ENCODE results near the gene DNAH2. TPM values are rescaled to one million over a fixed set of nuclear protein-coding genes. Genes with fewer than 3 reads are reported as not detected.
A peak's percentile ranks its signal among the peaks of the same experiment; 100 is the strongest.

DNAH2 gene
- total and polyA plus RNA-seq, 2 of the 13 experiments (the other 11 are each of a cell fraction or from before 2014, with no cell fraction given): not detected

DNA sequence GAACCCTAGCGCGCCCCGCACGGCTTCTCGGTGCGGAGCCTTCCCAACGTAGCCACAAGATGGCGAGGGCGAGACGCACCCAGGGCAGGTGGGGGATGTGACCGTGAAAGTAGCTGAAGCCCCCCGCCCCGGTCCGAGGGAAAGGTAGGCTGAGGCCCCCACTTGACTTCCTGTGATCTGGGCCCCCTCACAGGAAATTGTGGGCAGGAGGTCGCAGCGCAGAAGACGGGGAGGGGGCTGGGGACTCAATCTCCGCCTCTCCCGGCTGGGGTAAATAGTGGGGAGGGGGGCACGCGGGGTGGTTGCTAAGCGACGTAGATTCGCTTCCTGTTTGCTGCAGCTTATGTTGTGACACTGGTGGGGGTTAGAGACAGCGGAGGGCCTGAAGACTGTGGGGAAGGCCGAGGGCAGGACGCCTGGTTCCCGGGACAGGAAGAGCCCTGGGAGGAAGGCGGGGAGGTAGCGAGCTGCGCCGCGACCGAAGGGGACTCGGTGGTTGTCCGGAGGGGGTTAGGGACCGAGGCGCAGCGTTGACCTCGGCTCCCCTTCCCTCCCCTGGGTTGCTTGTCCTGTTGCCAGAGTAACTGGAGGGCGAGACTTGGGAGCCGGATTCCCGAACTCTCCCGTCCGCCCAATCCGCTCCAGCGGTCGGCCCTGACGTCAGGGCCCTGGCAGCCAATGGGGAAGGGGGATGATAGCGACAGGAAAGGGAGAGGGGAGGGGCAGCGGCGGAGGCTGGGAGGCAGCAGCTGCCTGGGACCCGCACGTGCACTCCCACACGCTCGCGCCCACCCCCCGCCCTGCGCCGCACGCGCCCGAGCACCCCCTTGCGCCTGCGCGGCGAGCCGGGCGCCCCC, 117.6 kb downstream of the DNAH2 start (continued):
- TF ChIP-seq, protein P1, sequence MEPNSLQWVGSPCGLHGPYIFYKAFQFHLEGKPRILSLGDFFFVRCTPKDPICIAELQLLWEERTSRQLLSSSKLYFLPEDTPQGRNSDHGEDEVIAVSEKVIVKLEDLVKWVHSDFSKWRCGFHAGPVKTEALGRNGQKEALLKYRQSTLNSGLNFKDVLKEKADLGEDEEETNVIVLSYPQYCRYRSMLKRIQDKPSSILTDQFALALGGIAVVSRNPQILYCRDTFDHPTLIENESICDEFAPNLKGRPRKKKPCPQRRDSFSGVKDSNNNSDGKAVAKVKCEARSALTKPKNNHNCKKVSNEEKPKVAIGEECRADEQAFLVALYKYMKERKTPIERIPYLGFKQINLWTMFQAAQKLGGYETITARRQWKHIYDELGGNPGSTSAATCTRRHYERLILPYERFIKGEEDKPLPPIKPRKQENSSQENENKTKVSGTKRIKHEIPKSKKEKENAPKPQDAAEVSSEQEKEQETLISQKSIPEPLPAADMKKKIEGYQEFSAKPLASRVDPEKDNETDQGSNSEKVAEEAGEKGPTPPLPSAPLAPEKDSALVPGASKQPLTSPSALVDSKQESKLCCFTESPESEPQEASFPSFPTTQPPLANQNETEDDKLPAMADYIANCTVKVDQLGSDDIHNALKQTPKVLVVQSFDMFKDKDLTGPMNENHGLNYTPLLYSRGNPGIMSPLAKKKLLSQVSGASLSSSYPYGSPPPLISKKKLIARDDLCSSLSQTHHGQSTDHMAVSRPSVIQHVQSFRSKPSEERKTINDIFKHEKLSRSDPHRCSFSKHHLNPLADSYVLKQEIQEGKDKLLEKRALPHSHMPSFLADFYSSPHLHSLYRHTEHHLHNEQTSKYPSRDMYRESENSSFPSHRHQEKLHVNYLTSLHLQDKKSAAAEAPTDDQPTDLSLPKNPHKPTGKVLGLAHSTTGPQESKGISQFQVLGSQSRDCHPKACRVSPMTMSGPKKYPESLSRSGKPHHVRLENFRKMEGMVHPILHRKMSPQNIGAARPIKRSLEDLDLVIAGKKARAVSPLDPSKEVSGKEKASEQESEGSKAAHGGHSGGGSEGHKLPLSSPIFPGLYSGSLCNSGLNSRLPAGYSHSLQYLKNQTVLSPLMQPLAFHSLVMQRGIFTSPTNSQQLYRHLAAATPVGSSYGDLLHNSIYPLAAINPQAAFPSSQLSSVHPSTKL (CRISPR knock-in tag; IDR thresholded peaks at IDR 0.05): peak; percentile 44; the same call in 1 of the 2 replicates
- peak; percentile 49; the same call in 1 of the 2 replicates for TF ChIP-seq MEF2D (CRISPR knock-in tag; IDR thresholded peaks at IDR 0.05)
- TF ChIP-seq NBN (conservative IDR thresholded peaks at IDR 0.05): no peak
- TF ChIP-seq, protein P2, sequence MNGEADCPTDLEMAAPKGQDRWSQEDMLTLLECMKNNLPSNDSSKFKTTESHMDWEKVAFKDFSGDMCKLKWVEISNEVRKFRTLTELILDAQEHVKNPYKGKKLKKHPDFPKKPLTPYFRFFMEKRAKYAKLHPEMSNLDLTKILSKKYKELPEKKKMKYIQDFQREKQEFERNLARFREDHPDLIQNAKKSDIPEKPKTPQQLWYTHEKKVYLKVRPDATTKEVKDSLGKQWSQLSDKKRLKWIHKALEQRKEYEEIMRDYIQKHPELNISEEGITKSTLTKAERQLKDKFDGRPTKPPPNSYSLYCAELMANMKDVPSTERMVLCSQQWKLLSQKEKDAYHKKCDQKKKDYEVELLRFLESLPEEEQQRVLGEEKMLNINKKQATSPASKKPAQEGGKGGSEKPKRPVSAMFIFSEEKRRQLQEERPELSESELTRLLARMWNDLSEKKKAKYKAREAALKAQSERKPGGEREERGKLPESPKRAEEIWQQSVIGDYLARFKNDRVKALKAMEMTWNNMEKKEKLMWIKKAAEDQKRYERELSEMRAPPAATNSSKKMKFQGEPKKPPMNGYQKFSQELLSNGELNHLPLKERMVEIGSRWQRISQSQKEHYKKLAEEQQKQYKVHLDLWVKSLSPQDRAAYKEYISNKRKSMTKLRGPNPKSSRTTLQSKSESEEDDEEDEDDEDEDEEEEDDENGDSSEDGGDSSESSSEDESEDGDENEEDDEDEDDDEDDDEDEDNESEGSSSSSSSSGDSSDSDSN (CRISPR knock-in tag; IDR thresholded peaks at IDR 0.05): 0 out of 2 replicates have a peak, but pooled peaks have one; percentile 24
- peak; percentile 57 for TF ChIP-seq MED1 (CRISPR knock-in tag; IDR thresholded peaks at IDR 0.05)
- TF ChIP-seq ZNF30 (CRISPR knock-in tag; IDR thresholded peaks at IDR 0.05): no peak
- 0 out of 4 replicates have a peak, but pooled peaks have one; percentile 3 to 25 for TF ChIP-seq EP300 (IDR thresholded peaks at IDR 0.05; ENCODE audit: low read depth in 2 of 2, low read length in 2 of 2)
- TF ChIP-seq EP300 (CRISPR knock-in tag; IDR thresholded peaks at IDR 0.05; ENCODE audit: borderline replicate concordance): 0 out of 2 replicates have a peak, but pooled peaks have one; percentile 28
- no peak for TF ChIP-seq ZSCAN22 (CRISPR knock-in tag; IDR thresholded peaks at IDR 0.05)
- 0 out of 2 replicates have a peak, but pooled peaks have one; percentile 36 for TF ChIP-seq ATF1 (CRISPR knock-in tag; IDR thresholded peaks at IDR 0.05)
- TF ChIP-seq, protein P3, sequence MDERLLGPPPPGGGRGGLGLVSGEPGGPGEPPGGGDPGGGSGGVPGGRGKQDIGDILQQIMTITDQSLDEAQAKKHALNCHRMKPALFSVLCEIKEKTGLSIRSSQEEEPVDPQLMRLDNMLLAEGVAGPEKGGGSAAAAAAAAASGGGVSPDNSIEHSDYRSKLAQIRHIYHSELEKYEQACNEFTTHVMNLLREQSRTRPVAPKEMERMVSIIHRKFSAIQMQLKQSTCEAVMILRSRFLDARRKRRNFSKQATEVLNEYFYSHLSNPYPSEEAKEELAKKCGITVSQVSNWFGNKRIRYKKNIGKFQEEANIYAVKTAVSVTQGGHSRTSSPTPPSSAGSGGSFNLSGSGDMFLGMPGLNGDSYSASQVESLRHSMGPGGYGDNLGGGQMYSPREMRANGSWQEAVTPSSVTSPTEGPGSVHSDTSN (CRISPR knock-in tag; IDR thresholded peaks at IDR 0.05): no peak
- TF ChIP-seq TRIM24 (CRISPR knock-in tag; IDR thresholded peaks at IDR 0.05): no peak
- TF ChIP-seq ESRRA (CRISPR knock-in tag; IDR thresholded peaks at IDR 0.05; ENCODE audit: low read depth): 0 out of 2 replicates have a peak, but pooled peaks have one; percentile 37
- TF ChIP-seq, protein P4, sequence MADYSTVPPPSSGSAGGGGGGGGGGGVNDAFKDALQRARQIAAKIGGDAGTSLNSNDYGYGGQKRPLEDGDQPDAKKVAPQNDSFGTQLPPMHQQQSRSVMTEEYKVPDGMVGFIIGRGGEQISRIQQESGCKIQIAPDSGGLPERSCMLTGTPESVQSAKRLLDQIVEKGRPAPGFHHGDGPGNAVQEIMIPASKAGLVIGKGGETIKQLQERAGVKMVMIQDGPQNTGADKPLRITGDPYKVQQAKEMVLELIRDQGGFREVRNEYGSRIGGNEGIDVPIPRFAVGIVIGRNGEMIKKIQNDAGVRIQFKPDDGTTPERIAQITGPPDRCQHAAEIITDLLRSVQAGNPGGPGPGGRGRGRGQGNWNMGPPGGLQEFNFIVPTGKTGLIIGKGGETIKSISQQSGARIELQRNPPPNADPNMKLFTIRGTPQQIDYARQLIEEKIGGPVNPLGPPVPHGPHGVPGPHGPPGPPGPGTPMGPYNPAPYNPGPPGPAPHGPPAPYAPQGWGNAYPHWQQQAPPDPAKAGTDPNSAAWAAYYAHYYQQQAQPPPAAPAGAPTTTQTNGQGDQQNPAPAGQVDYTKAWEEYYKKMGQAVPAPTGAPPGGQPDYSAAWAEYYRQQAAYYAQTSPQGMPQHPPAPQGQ (CRISPR knock-in tag; IDR thresholded peaks at IDR 0.05; ENCODE audit: borderline replicate concordance): no peak
- TF ChIP-seq MAF1 (CRISPR knock-in tag; IDR thresholded peaks at IDR 0.05; ENCODE audit: borderline replicate concordance): no peak
- TF ChIP-seq EEA1 (CRISPR knock-in tag; IDR thresholded peaks at IDR 0.05; ENCODE audit: borderline replicate concordance): no peak
- TF ChIP-seq TOE1 (CRISPR knock-in tag; IDR thresholded peaks at IDR 0.05): no peak
